Mucosa of rectum (tissue), 2 donors: Measurements from ENCODE around the gene GLE1.

Experiments
- H3K27ac ChIP-seq, 2 donors: one replicate each; pipeline ENCODE4 v1.7.0; 2013; ENCODE audit warnings: inconsistent platforms in 2 of 2, low read depth in 2 of 2, low read length in 2 of 2
- H3K27me3 ChIP-seq, 2 donors: one replicate each; pipeline ENCODE4 v1.7.0; 2013; ENCODE audit warnings: low read length in 2 of 2; ENCODE audit not compliant: control insufficient read depth in 2 of 2, insufficient read depth in 2 of 2
- H3K36me3 ChIP-seq, 2 donors: one replicate each; pipeline ENCODE4 v1.7.0; 2013; ENCODE audit warnings: low read length in 2 of 2; ENCODE audit not compliant: control insufficient read depth in 2 of 2, insufficient read depth in 2 of 2
- H3K4me1 ChIP-seq, 2 donors: one replicate each; pipeline ENCODE4 v1.7.0; 2013; ENCODE audit warnings: low read length in 2 of 2, mild to moderate bottlenecking in 1 of 2; ENCODE audit not compliant: control insufficient read depth in 2 of 2, insufficient read depth in 2 of 2
- H3K4me3 ChIP-seq, 2 donors: one replicate each; pipeline ENCODE4 v1.7.0; 2013; ENCODE audit warnings: low read length in 2 of 2
- H3K9ac ChIP-seq, 2 donors: one replicate each; pipeline ENCODE4 v1.7.0; 2013; ENCODE audit warnings: low read length in 2 of 2, low read depth in 1 of 2, mild to moderate bottlenecking in 1 of 2
- H3K9me3 ChIP-seq, 2 donors: one replicate each; pipeline ENCODE4 v1.7.0; 2013; ENCODE audit warnings: low read length in 2 of 2; ENCODE audit not compliant: control insufficient read depth in 2 of 2
- donor health status: healthy.
- donor health status: Normal muscosa, but diverticular disease.

The GLE1 gene

DNA sequence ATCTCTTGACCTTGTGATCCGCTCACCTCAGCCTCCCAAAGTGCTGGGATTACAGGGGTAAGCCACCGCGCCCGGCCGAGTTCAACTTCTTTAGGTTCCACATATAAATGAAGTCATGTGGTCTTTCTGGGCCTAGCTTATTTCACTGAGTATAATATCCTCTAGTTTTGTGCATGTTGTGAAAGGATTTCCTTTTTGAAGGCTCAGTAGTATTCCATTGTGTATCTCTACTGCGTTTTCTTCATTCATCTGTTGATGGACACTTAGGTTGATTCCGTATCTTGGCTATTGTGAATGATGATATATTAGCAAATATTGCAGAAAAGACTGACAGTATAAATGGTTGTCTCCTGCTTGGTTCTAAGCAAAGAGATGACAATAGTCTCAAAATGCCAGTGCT is 28.7 kb upstream of the GLE1 start:
- Histone ChIP-seq H3K9me3 (no peaks in the 10 kb centered on the region), H3K27ac (no peak overlapping the region), H3K27me3 (no peaks in the 10 kb centered on the region), H3K36me3 (peaks cover 13 to 20% of the 10 kb centered on the region in 2 donors), H3K4me3 (no peak overlapping the region), H3K4me1 (no peaks in the 10 kb centered on the region), H3K9ac (no peak overlapping the region)

DNA sequence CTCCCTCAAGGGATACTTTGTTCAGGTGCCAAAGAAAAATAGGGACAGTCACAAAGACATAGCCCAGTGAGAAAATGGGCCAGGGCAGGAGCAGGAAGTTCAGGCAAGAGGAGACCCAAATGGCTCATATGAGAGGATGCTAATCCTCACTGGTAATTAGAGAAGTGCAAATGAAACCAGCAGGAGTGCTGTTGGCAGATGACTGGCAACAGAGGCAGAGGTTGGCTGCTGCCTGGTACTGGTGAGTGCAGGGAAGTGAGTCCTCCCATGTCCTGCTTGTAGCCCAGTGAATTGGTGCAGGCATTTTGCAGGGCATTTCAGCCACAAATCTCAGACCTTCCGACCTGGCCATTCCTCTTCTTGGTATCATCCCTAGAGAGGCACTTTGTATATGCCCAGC is 25.3 kb upstream of the GLE1 start:
- Histone ChIP-seq H3K27ac (no peak overlapping the region), H3K4me1 (no peaks in the 10 kb centered on the region), H3K9ac (no peak overlapping the region), H3K4me3 (no peak overlapping the region), H3K27me3 (no peaks in the 10 kb centered on the region), H3K9me3 (no peaks in the 10 kb centered on the region), H3K36me3 (peaks cover 21 to 39% of the 10 kb centered on the region in 2 donors)

DNA sequence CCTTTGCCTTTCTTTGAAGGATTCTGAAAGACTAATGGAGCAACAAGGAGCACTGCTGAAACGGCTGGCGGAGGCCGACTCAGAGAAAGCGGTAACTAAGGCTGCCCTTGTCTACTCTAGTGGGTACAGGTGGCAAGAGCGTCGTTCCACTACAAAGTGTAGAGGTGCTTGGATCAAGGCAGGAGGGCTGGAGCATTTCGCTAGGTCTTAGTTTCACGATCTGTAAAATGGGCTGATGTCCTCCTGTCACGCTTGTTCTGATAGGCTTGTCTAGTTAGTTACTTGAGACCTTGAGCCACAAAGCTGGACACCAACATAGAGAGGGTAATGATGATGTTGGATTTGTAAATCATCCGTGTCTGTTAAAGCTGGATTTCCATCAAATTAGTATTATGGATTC is 23.0 kb upstream of the GLE1 start:
- Histone ChIP-seq H3K36me3 (peaks cover 36 to 57% of the 10 kb centered on the region in 2 donors), H3K4me3 (no peak overlapping the region), H3K9ac (no peak overlapping the region), H3K27ac (no peak overlapping the region), H3K9me3 (no peaks in the 10 kb centered on the region), H3K27me3 (no peaks in the 10 kb centered on the region), H3K4me1 (no peaks in the 10 kb centered on the region)

GRCh38 chr9:128482186-128482585 is 22.3 kb upstream of the GLE1 start:
- no peaks in the 10 kb centered on the region for H3K4me1 ChIP-seq
- H3K4me3 ChIP-seq, result no peak overlapping the region
- peaks cover 38 to 62% of the 10 kb centered on the region in 2 donors for H3K36me3 ChIP-seq
- no peak overlapping the region for H3K27ac ChIP-seq
- H3K27me3 ChIP-seq, result no peaks in the 10 kb centered on the region
- no peak overlapping the region for H3K9ac ChIP-seq
- no peaks in the 10 kb centered on the region for H3K9me3 ChIP-seq

DNA sequence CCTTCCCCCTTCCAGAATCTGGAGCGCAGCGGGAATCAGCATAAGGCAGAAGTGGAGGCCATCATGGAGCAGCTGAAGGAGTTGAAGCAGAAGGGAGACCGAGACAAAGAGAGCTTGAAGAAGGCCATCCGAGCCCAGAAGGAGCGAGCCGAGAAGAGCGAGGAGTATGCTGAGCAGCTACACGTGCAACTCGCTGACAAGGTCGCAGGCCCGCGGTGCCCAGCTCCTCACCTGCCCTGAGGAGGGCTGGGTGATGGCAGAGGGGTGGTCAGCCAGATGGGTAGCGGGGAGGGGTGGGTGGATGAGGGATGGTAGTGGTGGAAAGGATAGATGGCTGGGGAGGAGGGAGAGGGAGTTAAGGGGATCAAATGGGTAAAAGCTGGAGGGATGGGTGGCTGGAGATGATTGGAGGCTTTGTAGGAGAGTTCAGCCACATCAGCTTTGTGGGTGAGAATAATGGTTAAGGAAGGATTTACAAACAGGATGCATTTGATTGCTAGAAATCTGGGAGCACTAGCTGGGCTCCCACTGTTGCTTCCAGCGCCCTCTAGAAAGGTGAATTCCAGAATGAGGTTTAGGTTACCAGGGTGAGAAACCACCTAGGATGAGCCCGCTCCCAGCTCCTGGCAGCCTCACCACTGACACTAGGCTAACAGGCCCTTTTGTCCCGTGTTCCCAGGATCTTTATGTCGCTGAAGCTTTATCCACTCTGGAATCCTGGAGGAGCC is 19.7 kb upstream of the GLE1 start:
- Histone ChIP-seq H3K4me3 (no peak overlapping the region), H3K4me1 (no peaks in the 10 kb centered on the region), H3K27ac (no peak overlapping the region), H3K27me3 (no peaks in the 10 kb centered on the region), H3K9me3 (no peaks in the 10 kb centered on the region), H3K36me3 (peaks cover 34 to 61% of the 10 kb centered on the region in 2 donors), H3K9ac (no peak overlapping the region)

DNA sequence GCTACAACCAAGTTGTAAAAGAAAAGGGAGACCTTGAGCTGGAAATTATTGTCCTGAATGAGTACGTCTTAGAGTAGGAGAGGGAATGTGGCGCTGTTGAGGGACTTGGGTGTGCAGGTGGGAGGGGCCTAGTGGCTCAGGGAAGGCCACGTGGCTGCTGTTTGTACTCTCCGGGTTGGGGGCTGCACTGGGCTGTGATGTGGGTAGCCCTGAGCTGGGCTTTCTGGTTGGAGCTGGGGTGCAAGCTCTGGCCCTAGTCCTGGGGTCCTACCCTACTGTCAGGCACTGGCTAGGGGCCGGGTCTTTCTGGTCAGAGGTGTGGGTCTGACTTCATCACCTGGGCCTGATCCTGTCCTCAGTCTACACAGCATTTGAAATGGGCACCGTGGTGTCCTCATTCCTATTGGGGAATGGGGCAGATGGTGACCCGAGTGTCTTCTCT is 19.1 kb upstream of the GLE1 start:
- Histone ChIP-seq H3K9me3 (no peaks in the 10 kb centered on the region), H3K4me3 (no peak overlapping the region), H3K27me3 (no peaks in the 10 kb centered on the region), H3K36me3 (peaks cover 34 to 61% of the 10 kb centered on the region in 2 donors), H3K4me1 (no peaks in the 10 kb centered on the region), H3K9ac (no peak overlapping the region), H3K27ac (no peak overlapping the region)

- Histone ChIP-seq H3K9me3 (no peaks in the 10 kb centered on the region), H3K4me3 (no peak overlapping the region), H3K9ac (no peak overlapping the region), H3K27me3 (no peaks in the 10 kb centered on the region), H3K36me3 (peaks cover 34 to 61% of the 10 kb centered on the region in 2 donors), H3K4me1 (no peaks in the 10 kb centered on the region), H3K27ac (no peak overlapping the region)
Measured at GRCh38 chr9:128486201-128486600, 18.3 kb upstream of the GLE1 start.

- peaks cover 17 to 40% of the 10 kb centered on the region in 2 donors for H3K36me3 ChIP-seq
- peaks cover 4 to 5% of the 10 kb centered on the region in 2 donors for H3K4me1 ChIP-seq
- H3K4me3 ChIP-seq, result no peak overlapping the region
- no peak overlapping the region for H3K27ac ChIP-seq
- H3K9ac ChIP-seq, result no peak overlapping the region
- no peaks in the 10 kb centered on the region for H3K27me3 ChIP-seq
- no peaks in the 10 kb centered on the region for H3K9me3 ChIP-seq
Measured at GRCh38 chr9:128493424-128493823, 11.1 kb upstream of the GLE1 start.

- no peak overlapping the region for H3K4me3 ChIP-seq
- peaks cover 4 to 5% of the 10 kb centered on the region in 2 donors for H3K4me1 ChIP-seq
- peak overlapping the region in 1 of 2 donors; percentile 23 for H3K27ac ChIP-seq
- H3K36me3 ChIP-seq, result peaks cover 22 to 46% of the 10 kb centered on the region in 2 donors
- H3K9me3 ChIP-seq, result no peaks in the 10 kb centered on the region
- H3K27me3 ChIP-seq, result no peaks in the 10 kb centered on the region
- H3K9ac ChIP-seq, result no peak overlapping the region
Measured at GRCh38 chr9:128494108-128494745, 10.3 kb upstream of the GLE1 start.

DNA sequence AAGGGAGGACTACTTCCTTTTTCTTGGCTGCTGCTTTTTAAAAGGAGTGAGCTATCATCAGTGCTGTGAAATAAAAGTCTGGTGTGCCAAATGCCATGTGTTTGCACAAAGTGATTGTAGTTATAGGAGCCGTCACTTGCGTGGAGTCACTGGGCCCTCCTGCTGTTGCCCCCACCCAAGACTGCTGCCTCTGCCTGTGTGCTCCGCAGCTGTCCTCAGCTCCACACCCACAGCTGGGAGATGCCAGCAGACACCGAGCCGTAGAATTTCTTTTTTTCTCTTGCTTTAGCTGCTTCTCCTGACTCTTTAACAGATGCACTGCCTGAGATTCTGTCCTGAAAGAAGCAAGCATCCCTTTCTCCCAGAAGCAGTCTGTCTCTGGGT is 9.8 kb upstream of the GLE1 start:
- no peaks in the 10 kb centered on the region for H3K9me3 ChIP-seq
- H3K9ac ChIP-seq, result no peak overlapping the region
- peaks cover 21 to 48% of the 10 kb centered on the region in 2 donors for H3K36me3 ChIP-seq
- peaks cover 4 to 5% of the 10 kb centered on the region in 2 donors for H3K4me1 ChIP-seq
- H3K27ac ChIP-seq, result no peak overlapping the region
- no peaks in the 10 kb centered on the region for H3K27me3 ChIP-seq
- no peak overlapping the region for H3K4me3 ChIP-seq
